Measurements from ENCODE around the gene RTF2. TPM values are rescaled to one million over a fixed set of nuclear protein-coding genes. Genes with fewer than 3 reads are reported as not detected.

Gene RTF2
- total RNA-seq, 4 donors from 2014 or later: 46.1 to 68.6 (median 64.2) TPM

DNA sequence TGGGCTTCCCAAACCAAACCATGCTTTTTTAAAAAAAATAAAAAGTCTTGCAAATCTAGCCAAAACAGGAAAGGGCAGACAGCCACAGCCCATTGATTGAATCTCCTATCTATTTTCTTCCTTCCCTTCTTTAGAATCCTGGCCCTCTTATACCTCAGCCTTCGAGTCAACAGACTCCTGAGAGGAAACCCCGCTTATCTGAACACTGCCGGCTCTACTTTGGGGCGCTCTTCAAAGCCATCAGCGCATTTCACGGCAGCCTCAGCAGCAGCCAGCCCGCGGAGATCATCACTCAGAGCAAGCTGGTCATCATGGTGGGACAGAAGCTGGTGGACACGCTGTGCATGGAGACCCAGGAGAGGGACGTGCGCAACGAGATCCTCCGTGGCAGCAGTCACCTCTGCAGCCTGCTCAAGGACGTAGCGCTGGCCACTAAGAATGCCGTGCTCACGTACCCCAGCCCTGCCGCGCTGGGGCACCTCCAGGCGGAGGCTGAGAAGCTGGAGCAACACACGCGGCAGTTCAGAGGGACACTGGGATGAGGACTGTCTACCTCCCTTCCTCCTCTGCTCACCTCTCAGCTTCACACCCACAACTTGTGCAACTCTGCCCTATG, 10.1 kb upstream of the RTF2 start:
- no peaks in the 10 kb centered on the region for H3K4me1 ChIP-seq
- H3K36me3 ChIP-seq: no peaks in the 10 kb centered on the region
- no peak overlapping the region for H3K27ac ChIP-seq
- H3K9me3 ChIP-seq: no peaks in the 10 kb centered on the region
- intact Hi-C loops (cut with DNase I): no loop called here
- no peak overlapping the region for H3K4me3 ChIP-seq (replicated peaks in 1 of 3)
- no peak for DNase-seq
- no peaks in the 10 kb centered on the region for H3K27me3 ChIP-seq
- WGBS, 2 donors: 79 to 87% methylated on average over 19 to 20 of the region's 22 CpGs
- no peak for TF ChIP-seq POLR2A (IDR thresholded peaks at IDR 0.05)
- TF ChIP-seq, protein P1, sequence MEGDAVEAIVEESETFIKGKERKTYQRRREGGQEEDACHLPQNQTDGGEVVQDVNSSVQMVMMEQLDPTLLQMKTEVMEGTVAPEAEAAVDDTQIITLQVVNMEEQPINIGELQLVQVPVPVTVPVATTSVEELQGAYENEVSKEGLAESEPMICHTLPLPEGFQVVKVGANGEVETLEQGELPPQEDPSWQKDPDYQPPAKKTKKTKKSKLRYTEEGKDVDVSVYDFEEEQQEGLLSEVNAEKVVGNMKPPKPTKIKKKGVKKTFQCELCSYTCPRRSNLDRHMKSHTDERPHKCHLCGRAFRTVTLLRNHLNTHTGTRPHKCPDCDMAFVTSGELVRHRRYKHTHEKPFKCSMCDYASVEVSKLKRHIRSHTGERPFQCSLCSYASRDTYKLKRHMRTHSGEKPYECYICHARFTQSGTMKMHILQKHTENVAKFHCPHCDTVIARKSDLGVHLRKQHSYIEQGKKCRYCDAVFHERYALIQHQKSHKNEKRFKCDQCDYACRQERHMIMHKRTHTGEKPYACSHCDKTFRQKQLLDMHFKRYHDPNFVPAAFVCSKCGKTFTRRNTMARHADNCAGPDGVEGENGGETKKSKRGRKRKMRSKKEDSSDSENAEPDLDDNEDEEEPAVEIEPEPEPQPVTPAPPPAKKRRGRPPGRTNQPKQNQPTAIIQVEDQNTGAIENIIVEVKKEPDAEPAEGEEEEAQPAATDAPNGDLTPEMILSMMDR (IDR thresholded peaks at IDR 0.05): no peak

DNA sequence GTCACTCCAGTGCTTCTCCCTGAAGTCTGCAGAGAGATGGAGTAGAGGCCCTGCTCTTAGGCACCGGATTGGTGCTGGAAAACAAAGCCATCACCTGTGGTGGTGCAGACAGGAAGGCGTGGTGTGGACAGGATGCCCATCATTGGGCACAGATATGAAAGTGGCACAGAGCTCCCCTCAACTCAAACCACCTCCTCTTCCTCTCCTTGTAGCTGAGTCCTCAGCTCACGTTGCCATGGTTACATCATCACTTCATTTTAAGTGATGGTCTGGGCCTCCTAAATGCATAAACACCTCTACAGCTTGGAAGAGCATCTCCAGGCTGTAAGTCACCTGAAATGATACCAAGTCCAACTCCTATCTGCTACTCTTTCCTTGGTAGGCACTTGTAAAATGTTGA, 8.0 kb upstream of the RTF2 start:
- 50 to 74% methylated on average over 3 of the region's 3 CpGs for WGBS, 2 donors
- Histone ChIP-seq H3K4me1 (no peaks in the 10 kb centered on the region), H3K36me3 (no peaks in the 10 kb centered on the region), H3K27ac (no peak overlapping the region), H3K27me3 (no peaks in the 10 kb centered on the region), H3K9me3 (no peaks in the 10 kb centered on the region), H3K4me3 (replicated peaks in 1 of 3) (no peak overlapping the region)
- intact Hi-C loops (cut with DNase I): no loop called here
- DNase-seq: no peak
- TF ChIP-seq, protein P1 (IDR thresholded peaks at IDR 0.05): no peak
- TF ChIP-seq POLR2A (IDR thresholded peaks at IDR 0.05): no peak

DNA sequence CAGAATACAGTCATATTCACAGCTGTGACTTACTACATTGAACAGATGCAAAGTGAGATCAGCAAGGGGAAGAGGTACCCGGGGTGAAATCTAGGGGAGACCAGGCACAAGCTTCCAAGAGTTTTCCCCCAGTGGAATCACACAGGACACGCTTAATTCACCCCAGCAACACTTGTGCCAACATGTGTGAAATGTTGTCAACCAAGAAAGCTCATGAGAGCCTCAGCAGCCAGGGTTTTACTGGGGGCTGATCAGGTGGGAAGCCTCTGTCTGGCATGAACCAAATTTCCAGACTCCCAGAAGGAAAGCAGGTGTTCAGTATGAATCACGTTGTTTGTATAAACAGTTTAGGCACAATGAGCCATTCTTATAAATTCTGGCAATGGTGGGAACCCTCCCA, 6.9 kb upstream of the RTF2 start:
- DNase-seq: no peak
- intact Hi-C loops (cut with DNase I): no loop called here
- Histone ChIP-seq H3K27ac (no peak overlapping the region), H3K36me3 (no peaks in the 10 kb centered on the region), H3K9me3 (no peaks in the 10 kb centered on the region), H3K4me1 (no peaks in the 10 kb centered on the region), H3K4me3 (replicated peaks in 1 of 3) (no peak overlapping the region), H3K27me3 (no peaks in the 10 kb centered on the region)
- no peak for TF ChIP-seq POLR2A (IDR thresholded peaks at IDR 0.05)
- 67 to 69% methylated on average over 3 of the region's 3 CpGs for WGBS, 2 donors

DNA sequence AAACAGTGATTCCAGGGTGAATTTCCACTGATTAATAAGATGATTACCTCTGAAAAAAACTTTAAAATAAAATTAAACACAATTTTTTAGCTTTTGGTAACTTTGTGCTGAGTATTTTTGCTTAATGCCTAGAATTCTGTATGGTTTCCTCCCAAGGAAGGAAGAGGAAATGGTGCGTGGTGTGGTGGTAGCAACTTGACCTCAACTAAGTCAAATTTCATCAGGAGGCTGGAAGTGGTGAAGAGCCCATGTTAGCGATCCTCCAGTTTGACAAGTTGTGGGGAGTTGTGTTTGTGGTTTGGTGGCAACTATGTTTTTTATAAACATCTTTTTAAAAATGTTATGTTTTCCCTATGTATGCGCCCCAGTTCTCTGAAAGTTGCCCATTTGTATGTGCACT, 5.0 kb upstream of the RTF2 start:
- H3K9me3 ChIP-seq: no peaks in the 10 kb centered on the region
- no peaks in the 10 kb centered on the region for H3K27me3 ChIP-seq
- TF ChIP-seq, protein P1 (IDR thresholded peaks at IDR 0.05): no peak
- TF ChIP-seq POLR2A (IDR thresholded peaks at IDR 0.05): no peak
- H3K36me3 ChIP-seq: no peaks in the 10 kb centered on the region
- 66 to 69% methylated on average over 3 of the region's 3 CpGs for WGBS, 2 donors
- no peaks in the 10 kb centered on the region for H3K4me1 ChIP-seq
- DNase-seq: no peak
- H3K4me3 ChIP-seq (replicated peaks in 1 of 3): no peak overlapping the region
- no peak overlapping the region for H3K27ac ChIP-seq
- intact Hi-C loops (cut with DNase I): no loop called here

DNA sequence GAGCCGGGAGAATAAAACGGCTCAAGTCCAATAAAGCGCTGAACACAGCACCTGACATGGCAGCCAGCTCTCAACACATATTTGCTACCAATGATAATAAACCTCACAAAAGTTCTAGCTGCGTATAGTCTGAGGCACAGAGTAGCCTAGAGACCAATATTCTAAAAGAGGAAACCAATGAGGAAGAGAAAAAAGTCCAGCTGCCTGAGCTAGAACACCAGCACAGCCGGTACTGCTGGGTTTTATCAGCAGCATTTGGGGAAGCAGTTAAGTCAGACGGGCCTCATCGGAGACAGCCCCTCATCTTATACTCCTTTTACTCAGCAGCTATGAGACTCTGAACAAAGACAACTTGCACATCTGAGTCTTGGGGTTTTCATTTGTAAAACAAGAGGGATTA, 2.4 kb upstream of the RTF2 start:
- Histone ChIP-seq H3K27me3 (no peaks in the 10 kb centered on the region), H3K4me1 (peaks cover 7 to 10% of the 10 kb centered on the region in 2 donors), H3K9me3 (no peaks in the 10 kb centered on the region), H3K4me3 (replicated peaks in 1 of 3) (no peak overlapping the region), H3K27ac (no peak overlapping the region), H3K36me3 (no peaks in the 10 kb centered on the region)
- no peak for DNase-seq
- no peak for TF ChIP-seq POLR2A (IDR thresholded peaks at IDR 0.05)
- TF ChIP-seq, protein P1 (IDR thresholded peaks at IDR 0.05): no peak
- intact Hi-C loops (cut with DNase I): no loop called here
- 67 to 85% methylated on average over 7 of the region's 7 CpGs for WGBS, 2 donors
